Breast epithelium (tissue), 3 donors: ENCODE measurements around the gene MOG.

Experiments used
- CTCF ChIP-seq, 3 donors: fragments of 450-650 bp; IDR thresholded peaks; one replicate each; pipeline ENCODE4 v1.5.1; 2016 to 2017; ENCODE audit warnings: antibody characterized with exemption in 3 of 3, mild to moderate bottlenecking in 3 of 3, moderate library complexity in 3 of 3
- POLR2A ChIP-seq: fragments of 450-650 bp; IDR thresholded peaks from one replicate; pipeline ENCODE4 v1.6.1; 2016; ENCODE audit warnings: antibody characterized with exemption, mild to moderate bottlenecking, moderate library complexity
- POLR2AphosphoS5 ChIP-seq, 3 donors: sonication (generic); formaldehyde crosslinking; IDR thresholded peaks; one replicate each; pipeline ENCODE4 v1.6.1; 2017; ENCODE audit warnings: antibody characterized with exemption in 3 of 3

GRCh38 chr6:29647927-29648642 lies 8.8 kb upstream of the MOG start:
- TF ChIP-seq CTCF (IDR thresholded peaks at IDR 0.05) (peak in 2 of 3 donors; percentile 42 to 59), POLR2A (no peak), POLR2AphosphoS5 (IDR thresholded peaks at IDR 0.05) (no peak)
